Testis (tissue), 3 donors: ENCODE measurements around the gene SOWAHC. TPM values are rescaled to one million over a fixed set of nuclear protein-coding genes. Genes with fewer than 3 reads are reported as not detected.

Experiments
- DNase-seq: peaks from one replicate; pipeline ENCODE4 v3.0.0-alpha.2; 2019
- H3K27ac ChIP-seq, 2 donors: fragments of 200-600 bp; sonication (generic); one replicate each; pipeline ENCODE4 v1.5.1; 2019
- H3K27me3 ChIP-seq: fragments of 200-600 bp; sonication (generic); one replicate; pipeline ENCODE4 v1.5.1; 2019
- H3K36me3 ChIP-seq: fragments of 200-600 bp; sonication (generic); one replicate; pipeline ENCODE4 v1.5.1; 2017; ENCODE audit warnings: low read depth; ENCODE audit errors: missing control alignments
- H3K4me1 ChIP-seq: fragments of 200-600 bp; sonication (generic); one replicate; pipeline ENCODE4 v1.5.1; 2019
- H3K4me3 ChIP-seq, 2 donors: fragments of 200-600 bp; sonication (generic); one replicate each; pipeline ENCODE4 v1.5.1; 2017 to 2019
- H3K9me3 ChIP-seq: fragments of 200-600 bp; sonication (generic); one replicate; pipeline ENCODE4 v1.5.1; 2017
- POLR2A ChIP-seq: fragments of 450-650 bp; IDR thresholded peaks from one replicate; pipeline ENCODE4 v1.6.1; 2017; ENCODE audit warnings: antibody characterized with exemption, mild to moderate bottlenecking, moderate library complexity
- WGBS, 2 donors: methylation state at CpG; one replicate each; pipeline ENCODE4 v1.1.5; 2018; 5-methylcytosine and 5-hydroxymethylcytosine counted together
- intact Hi-C: fragments of 100-400 bp; cut with DNase I; formaldehyde crosslinking; loops from one replicate; pipeline ENCODE4 v1.15.1; 2023; ENCODE audit warnings: low total_unique reads
- polyA plus RNA-seq: library from polyadenylated mRNA; stranded (reverse); fragments of 350-450 nt; fragmentation: Illumina TruSeq; extraction: RNeasy Lipid Tissue Mini Kit (QIAGEN cat#74804); gene quantifications from one replicate; pipeline ENCODE4 v1.2.3, GENCODE V29; 2014; ENCODE audit warnings: low read depth, low replicate concordance; ENCODE audit not compliant: insufficient read depth
- total RNA-seq, 2 donors: library from RNA; depleted of rRNA; stranded (reverse); fragments of >200 nt; gene quantifications; one replicate each; pipeline ENCODE4 v1.2.3, GENCODE V29; 2016
- TF ChIP-seq, protein P1 (sequence below), 3 experiments: fragments of 450-650 bp in 2 of 3; fragments of 200-600 bp in 1 of 3; sonication (generic) in 1 of 3; IDR thresholded peaks; one replicate each; pipeline ENCODE4 v1.5.1; 2016 to 2019; ENCODE audit warnings: antibody characterized with exemption in 3 of 3, mild to moderate bottlenecking in 2 of 3, moderate library complexity in 1 of 3

Gene SOWAHC
- total and polyA plus RNA-seq, 3 donors from 2014 or later, result 13.3 to 30.1 (median 28.0) TPM

DNA sequence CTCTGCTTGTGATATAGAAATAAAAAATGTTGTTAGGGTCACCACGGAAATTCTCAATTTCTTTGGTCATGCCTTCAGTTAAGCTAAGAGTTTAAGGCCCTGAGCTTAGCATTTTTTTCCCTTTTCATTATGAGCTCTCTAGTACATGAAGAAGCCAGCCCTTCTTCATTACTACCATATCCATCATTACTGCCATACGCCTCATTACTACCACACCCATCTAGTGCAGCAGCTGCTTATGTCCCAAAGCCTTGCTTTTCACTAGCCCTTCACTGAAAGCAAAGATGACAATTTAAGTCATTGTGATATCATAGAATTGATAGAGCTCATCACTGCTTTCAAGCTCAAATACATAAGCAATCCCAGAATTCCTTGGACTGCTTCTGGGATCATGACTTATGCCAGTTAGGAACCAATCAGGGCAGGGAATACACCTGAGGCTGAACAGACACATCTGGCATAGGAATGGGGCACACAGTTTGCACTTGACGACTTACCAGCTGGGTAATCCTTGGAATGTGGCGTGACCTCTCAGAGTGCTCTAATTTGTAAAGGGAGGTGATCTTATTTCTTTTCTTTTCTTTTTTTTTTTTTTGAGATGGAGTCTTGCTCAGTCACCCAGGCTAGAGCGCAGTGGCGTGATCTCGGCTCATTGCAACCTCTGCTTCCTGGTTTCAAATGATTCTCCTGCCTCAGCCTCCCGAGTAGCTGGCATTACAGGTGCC lies 40.3 kb downstream of the SOWAHC start:
- 92 to 93% methylated on average over 8 of the region's 8 CpGs for WGBS, 2 donors
- H3K27ac ChIP-seq, result no peak overlapping the region
- TF ChIP-seq, protein P1, sequence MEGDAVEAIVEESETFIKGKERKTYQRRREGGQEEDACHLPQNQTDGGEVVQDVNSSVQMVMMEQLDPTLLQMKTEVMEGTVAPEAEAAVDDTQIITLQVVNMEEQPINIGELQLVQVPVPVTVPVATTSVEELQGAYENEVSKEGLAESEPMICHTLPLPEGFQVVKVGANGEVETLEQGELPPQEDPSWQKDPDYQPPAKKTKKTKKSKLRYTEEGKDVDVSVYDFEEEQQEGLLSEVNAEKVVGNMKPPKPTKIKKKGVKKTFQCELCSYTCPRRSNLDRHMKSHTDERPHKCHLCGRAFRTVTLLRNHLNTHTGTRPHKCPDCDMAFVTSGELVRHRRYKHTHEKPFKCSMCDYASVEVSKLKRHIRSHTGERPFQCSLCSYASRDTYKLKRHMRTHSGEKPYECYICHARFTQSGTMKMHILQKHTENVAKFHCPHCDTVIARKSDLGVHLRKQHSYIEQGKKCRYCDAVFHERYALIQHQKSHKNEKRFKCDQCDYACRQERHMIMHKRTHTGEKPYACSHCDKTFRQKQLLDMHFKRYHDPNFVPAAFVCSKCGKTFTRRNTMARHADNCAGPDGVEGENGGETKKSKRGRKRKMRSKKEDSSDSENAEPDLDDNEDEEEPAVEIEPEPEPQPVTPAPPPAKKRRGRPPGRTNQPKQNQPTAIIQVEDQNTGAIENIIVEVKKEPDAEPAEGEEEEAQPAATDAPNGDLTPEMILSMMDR (IDR thresholded peaks at IDR 0.05), result no peak
- no peak for TF ChIP-seq POLR2A
- H3K9me3 ChIP-seq, result no peaks in the 10 kb centered on the region
- no peak for DNase-seq
- H3K4me1 ChIP-seq, result no peaks in the 10 kb centered on the region
- H3K27me3 ChIP-seq, result no peaks in the 10 kb centered on the region
- H3K4me3 ChIP-seq, result no peak overlapping the region
- intact Hi-C loops, result no loop called here
- no peaks in the 10 kb centered on the region for H3K36me3 ChIP-seq

DNA sequence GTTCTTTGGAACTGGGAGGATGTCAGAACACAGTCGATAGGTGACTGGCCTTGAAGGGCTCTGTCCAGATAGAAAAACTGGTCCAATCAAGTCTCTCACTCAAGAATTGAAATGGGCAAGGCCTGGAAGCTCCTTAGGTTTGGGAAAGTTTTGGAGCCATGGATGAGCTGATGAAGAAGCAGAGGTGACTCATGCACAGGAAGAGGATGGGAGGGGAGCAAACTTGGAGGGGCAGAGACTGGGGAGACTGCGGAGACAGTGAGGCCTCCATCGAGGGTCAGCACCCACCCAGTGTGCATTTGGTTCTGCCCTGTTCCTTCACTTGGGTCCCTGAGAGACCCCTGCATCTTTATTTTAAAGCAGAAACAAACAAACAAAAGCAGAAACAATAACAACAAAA lies 41.1 kb downstream of the SOWAHC start:
- WGBS, 2 donors, result 62 to 68% methylated on average over 3 of the region's 3 CpGs
- no peaks in the 10 kb centered on the region for H3K36me3 ChIP-seq
- no peaks in the 10 kb centered on the region for H3K9me3 ChIP-seq
- no peak for DNase-seq
- H3K27me3 ChIP-seq, result no peaks in the 10 kb centered on the region
- intact Hi-C loops, result no loop called here
- TF ChIP-seq, protein P1 (IDR thresholded peaks at IDR 0.05), result no peak
- TF ChIP-seq POLR2A, result no peak
- H3K4me1 ChIP-seq, result no peaks in the 10 kb centered on the region
- no peak overlapping the region for H3K27ac ChIP-seq
- no peak overlapping the region for H3K4me3 ChIP-seq

DNA sequence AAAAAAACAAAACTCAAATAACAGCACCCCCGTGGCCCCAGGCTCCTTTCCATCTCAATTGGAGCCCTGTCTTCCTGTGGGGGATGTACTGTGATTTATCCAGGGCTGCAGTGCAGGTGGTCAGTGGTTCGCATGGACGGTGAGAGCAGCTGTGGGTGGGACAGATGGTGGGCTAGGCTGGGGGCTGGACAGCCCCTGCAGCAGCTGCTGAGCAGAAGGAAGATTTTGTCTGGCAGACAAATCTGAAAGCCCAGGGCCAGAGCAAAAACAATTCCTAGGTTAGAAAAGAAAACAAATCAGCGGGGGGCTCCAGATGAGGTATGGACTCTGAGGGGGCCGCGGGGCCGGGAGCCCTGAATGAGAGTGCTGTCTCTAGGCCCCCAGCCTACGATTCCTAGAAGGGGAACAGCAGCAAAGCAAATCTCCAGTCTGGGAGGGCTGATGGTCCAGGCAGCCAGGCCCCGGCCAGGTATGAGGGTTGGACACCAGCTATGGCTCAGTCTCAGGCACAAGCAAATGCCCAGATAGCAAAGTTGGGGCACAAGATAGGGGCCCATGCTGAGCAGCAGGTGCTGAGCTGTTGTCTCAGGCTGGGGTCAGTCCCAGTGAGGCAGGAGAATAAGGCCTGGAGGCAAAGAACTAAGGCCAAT lies 45.4 kb downstream of the SOWAHC start:
- no peak for TF ChIP-seq POLR2A
- TF ChIP-seq, protein P1 (IDR thresholded peaks at IDR 0.05), result no peak
- Histone ChIP-seq H3K9me3 (no peaks in the 10 kb centered on the region), H3K4me1 (no peaks in the 10 kb centered on the region), H3K4me3 (no peak overlapping the region), H3K36me3 (no peaks in the 10 kb centered on the region), H3K27ac (no peak overlapping the region), H3K27me3 (no peaks in the 10 kb centered on the region)
- DNase-seq, result no peak
- WGBS, 2 donors, result 76 to 85% methylated on average over 7 to 9 of the region's 9 CpGs
- intact Hi-C loops, result no loop called here

DNA sequence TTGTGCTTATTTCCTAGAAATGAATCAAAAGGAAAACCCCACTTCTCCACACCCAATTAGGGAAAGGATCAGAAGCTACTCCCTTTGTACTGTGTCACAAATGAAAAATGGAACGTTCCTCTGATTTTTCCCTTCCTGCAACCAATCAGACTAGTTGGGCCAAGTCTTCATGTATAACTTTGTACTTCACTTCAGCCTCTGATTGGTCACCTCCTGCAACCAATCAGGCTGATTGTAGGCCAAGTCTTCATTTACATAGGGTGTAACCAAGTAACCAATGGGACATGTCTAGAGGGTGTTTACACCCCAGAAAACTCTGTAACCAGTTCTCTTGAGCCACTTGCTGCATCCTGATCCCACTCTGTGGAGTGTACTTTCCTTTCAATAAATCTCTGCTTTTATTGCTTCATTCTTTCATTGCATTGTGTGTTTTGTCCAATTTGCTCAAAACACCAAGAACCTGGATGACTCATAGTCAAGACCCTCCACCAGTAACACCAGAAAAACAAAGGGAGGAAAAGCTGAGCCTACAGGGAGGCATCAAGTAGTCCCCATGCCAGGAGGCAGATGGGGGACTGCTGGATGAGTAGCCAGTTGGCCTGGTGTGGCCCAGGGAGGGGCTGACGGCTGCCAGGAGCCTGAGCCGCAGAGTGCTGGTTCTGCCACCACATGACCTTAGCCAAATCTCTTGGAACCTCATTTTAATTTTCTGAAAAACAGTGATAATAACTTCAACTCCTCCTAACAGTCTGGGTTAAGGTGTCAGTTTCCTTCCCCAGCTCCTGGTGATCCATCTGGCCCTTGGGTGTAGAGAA lies 46.1 kb downstream of the SOWAHC start:
- no peak overlapping the region for H3K4me3 ChIP-seq

More for the DNA sequence above, 46.1 kb downstream of the SOWAHC start:
- intact Hi-C loops, result no loop called here
- Histone ChIP-seq H3K27ac (no peak overlapping the region), H3K36me3 (no peaks in the 10 kb centered on the region), H3K9me3 (no peaks in the 10 kb centered on the region), H3K4me1 (no peaks in the 10 kb centered on the region), H3K27me3 (no peaks in the 10 kb centered on the region)
- DNase-seq, result no peak
- 86 to 90% methylated on average over 3 of the region's 3 CpGs for WGBS, 2 donors
- TF ChIP-seq, protein P1 (IDR thresholded peaks at IDR 0.05), result no peak
- no peak for TF ChIP-seq POLR2A
